Retinal pigment epithelial cell (primary cell): Measurements from ENCODE around the gene YBX2.
"Not testable (repeated sequence)": the region's sequence is repeated elsewhere in the genome, so short reads cannot be mapped to it uniquely, and the experiment has no call there.

Source experiments
- DNase-seq: peaks from one replicate; pipeline ENCODE4 v3.0.0-alpha.2; 2010; ENCODE audit warnings: low read depth
- H3K4me3 ChIP-seq: 2 replicates; pipeline ENCODE4 v1.5.1; 2011; ENCODE audit warnings: mild to moderate bottlenecking, low read length, control low read depth, moderate library complexity
- TF ChIP-seq, protein P1 (sequence below): conservative IDR thresholded peaks from 2 replicates; pipeline ENCODE4 v1.5.1; 2011; ENCODE audit warnings: low read depth, low read length, control low read depth, inconsistent platforms

YBX2 gene

DNA sequence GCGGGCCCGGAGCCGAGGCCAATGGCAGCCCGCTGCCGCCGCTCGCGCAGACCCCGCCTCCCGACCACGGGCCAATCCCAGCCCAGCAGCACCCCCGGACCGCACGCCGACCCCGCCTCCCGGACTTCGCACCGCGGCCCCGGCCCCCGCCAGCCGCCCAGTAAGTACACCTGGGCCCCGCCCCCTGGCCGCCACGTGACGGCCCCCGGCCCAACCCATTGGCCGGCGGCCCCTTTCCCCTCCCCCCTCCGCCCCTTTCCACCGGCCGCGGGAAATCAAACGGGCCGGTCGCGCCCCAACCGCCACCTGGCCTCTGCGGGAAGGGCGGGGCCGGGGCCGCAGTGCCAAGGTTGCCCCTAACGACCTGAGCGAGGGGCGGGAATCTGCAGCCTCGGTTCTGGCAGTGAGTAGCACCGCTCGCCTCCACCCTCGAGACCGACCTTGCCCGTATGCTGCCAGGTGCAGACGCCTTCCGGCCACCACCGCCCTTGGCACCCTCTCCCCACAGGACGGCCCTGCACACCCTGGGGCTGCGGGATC, at the start of gene YBX2:
TSS of gene YBX2 (minus strand) at position 26 of the 540 bp plus-strand sequence. CDS start 139 bp downstream, outside the sequence.
- TF ChIP-seq, protein P1, sequence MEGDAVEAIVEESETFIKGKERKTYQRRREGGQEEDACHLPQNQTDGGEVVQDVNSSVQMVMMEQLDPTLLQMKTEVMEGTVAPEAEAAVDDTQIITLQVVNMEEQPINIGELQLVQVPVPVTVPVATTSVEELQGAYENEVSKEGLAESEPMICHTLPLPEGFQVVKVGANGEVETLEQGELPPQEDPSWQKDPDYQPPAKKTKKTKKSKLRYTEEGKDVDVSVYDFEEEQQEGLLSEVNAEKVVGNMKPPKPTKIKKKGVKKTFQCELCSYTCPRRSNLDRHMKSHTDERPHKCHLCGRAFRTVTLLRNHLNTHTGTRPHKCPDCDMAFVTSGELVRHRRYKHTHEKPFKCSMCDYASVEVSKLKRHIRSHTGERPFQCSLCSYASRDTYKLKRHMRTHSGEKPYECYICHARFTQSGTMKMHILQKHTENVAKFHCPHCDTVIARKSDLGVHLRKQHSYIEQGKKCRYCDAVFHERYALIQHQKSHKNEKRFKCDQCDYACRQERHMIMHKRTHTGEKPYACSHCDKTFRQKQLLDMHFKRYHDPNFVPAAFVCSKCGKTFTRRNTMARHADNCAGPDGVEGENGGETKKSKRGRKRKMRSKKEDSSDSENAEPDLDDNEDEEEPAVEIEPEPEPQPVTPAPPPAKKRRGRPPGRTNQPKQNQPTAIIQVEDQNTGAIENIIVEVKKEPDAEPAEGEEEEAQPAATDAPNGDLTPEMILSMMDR, result no peak
- no peak within 1 kb of the TSS for H3K4me3 ChIP-seq
- no peak for DNase-seq

DNA sequence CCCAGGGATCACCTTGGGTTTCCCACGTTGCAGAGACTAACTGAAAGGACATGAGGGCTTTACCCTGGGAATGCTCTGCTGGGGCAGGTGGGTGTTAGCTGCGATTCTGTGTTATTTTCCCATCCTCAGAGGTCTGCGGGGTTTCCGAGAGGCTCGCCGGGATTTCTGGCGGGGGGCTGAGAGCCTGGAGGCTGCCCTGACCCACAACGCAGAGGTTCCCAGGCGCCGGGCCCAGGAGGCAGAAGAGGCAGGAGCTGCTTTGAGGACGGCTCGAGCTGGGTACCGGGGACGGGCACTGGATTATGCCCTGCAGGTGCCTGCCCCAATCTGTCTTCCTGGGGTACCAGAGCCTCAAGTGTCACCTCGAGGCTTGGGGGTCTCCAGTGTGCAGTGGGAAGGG, 48.8 kb upstream of the YBX2 start:
- H3K4me3 ChIP-seq, result no peak overlapping the region
- DNase-seq, result no peak
- TF ChIP-seq, protein P1, result no peak

DNA sequence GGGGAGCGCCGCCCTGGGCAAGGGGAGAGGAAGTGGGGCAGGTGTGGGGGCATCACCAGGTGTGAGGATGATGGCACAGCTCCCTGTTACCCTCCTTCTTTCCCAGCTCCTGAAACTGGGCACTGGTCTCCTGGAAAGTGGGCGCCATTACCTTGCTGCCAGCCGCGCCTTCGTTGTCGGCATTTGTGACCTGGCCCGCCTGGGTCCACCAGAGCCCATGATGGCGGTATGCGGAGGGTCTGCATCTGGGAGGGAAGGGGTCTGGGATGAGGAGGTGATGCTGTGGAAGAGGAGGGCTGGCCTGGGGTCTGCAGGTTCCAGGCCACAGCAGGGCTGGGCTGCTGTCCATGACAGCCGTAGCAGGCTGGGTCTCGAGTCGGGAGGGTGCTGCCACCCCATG, 47.4 kb upstream of the YBX2 start:
- DNase-seq, result no peak
- TF ChIP-seq, protein P1, result no peak
- H3K4me3 ChIP-seq, result no peak overlapping the region

DNA sequence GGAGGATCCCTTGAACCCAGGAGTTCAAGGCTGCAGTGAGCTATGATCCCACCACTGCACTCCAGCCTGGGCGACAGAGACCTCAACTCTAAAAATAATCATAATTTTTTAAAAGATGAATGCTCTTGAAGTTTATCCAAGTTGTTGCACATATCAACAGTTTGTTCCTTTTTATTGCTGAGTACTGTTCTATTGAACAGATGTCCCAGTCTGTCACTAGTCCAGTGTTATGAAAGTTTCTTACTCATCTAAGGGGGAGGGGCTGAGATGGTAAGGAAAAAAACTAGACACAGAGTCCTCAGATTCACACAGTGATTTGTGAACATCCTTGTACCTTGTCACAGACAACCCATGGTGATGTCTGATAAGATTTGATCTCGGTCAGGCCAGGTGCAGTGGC, 45.7 kb upstream of the YBX2 start:
- no peak for DNase-seq
- no peak overlapping the region for H3K4me3 ChIP-seq
- TF ChIP-seq, protein P1, result no peak

DNA sequence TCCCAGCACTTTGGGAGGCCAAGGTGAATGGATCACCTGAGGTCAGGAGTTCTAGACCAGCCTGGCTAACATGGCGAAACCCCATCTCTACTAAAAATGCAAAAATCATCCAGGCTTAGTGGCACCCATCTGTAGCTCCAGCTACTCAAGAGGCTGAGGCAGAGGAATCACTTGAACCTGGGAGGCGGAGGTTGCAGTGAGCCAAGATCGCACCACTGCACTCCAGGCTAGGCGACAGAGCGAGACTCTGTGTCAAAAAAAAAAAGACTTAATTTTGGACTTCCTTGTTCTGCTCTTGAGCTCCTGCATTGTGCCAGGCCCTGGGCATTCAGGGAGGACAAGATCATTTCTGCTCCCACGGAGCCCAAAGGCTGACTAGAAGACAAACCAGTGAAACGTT, 43.2 kb upstream of the YBX2 start:
- DNase-seq, H3K4me3 ChIP-seq: not testable (repeated sequence)

DNA sequence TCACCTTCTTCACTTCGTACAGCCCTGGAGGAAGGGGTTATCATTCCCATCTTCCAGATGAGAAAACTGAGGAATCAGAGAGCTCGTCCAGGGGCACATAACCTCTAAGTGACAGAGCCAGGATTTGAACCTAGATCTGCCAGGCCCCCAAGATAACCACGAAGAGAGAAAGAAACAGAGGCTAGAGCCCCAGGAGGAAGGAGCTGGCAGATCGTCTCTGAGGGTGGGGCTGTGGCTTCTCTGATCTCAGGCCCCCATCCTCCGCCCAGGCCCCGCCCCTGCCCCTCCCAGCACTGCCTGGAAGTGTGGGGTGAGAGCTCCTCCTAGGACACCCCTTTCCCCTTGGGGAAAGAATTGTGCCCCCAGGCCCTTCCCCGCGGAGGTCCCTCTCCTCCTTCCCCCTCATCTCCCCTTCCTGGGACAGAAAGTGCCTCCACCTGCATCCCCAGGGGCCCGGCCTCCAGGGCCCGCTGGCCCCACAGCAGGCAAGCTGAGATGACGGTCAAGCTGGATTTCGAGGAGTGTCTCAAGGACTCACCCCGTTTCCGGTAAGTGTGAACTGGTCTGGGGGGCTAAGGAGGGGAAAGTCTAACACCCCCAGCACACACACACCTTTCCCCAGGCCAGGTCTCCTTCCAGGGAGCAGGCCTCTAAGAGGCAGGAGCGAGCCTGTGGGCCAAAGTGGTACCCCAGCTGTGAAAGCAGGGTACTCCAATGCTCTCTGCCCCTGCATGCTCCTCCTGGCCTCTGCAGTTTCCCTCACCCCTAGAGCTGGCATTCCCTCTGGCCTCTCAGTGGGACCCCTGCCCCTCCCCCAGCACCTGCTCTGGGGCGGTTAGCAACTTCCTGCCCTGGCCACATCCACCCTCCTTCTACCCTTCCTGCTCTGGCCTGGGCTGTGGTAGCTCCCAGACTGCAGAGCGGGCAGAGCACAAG, 42.1 kb upstream of the YBX2 start, which contains the start of gene ACAP1:
TSS of gene ACAP1 (plus strand) at position 290 of the 936 bp plus-strand sequence. CDS start at position 496, 206 bp downstream.
- TF ChIP-seq, protein P1, result no peak
- H3K4me3 ChIP-seq, result no peak within 1 kb of the TSS
- DNase-seq, result no peak

DNA sequence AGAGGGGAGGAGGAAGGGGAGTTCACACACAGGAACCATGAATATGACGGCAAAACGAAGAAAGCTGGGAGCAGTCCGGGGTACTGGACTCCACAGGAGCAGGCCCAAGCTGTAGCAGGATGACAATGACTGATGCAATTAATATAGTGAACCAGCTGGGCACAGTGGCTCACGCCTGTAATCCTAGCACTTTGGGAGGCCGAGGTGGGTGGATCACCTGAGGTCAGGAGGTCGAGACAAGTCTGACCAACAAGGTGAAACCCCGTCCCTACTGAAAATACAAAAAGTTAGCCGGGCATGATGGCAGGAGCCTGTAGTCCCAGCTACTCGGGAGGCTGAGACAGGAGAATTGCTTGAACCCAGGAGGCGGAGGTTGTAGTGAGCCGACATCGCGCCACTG, 41.3 kb upstream of the YBX2 start:
- not testable (repeated sequence) for DNase-seq, H3K4me3 ChIP-seq
